Liver (tissue), 9 donors: ENCODE results near the gene CFAP206. TPM values are rescaled to one million over a fixed set of nuclear protein-coding genes. Genes with fewer than 3 reads are reported as not detected.

ENCODE experiments used
- DNase-seq: peaks from one replicate; pipeline ENCODE4 v3.0.0-alpha.2; 2017; ENCODE audit warnings: low spot score
- H3K27ac ChIP-seq, 2 donors: one replicate each; pipeline ENCODE4 v1.7.0; 2013; ENCODE audit warnings: inconsistent platforms in 2 of 2, low read length in 2 of 2, control low read depth in 1 of 2, low read depth in 1 of 2, mild to moderate bottlenecking in 1 of 2
- H3K27me3 ChIP-seq, 4 donors: one replicate each; pipeline versions ENCODE4 v1.6.1 to v1.7.0; 2013; ENCODE audit warnings: low read length in 3 of 4, inconsistent platforms in 1 of 4, mild to moderate bottlenecking in 1 of 4, moderate library complexity in 1 of 4; ENCODE audit not compliant: control insufficient read depth in 4 of 4, insufficient read depth in 4 of 4
- H3K36me3 ChIP-seq, 4 donors: one replicate each; pipeline versions ENCODE4 v1.6.1 to v1.7.0; 2013; ENCODE audit warnings: low read length in 3 of 4, mild to moderate bottlenecking in 3 of 4, low read depth in 1 of 4, moderate library complexity in 1 of 4; ENCODE audit not compliant: control insufficient read depth in 4 of 4, insufficient read depth in 3 of 4
- H3K4me1 ChIP-seq, 4 donors: one replicate each; pipeline versions ENCODE4 v1.6.1 to v1.7.0; 2013; ENCODE audit warnings: low read length in 3 of 4, mild to moderate bottlenecking in 3 of 4, moderate library complexity in 1 of 4; ENCODE audit not compliant: control insufficient read depth in 4 of 4, insufficient read depth in 4 of 4
- H3K4me3 ChIP-seq, 3 donors: one replicate each; pipeline versions ENCODE4 v1.6.1 to v1.7.0; 2013; ENCODE audit warnings: low read length in 3 of 3, control low read depth in 1 of 3, low read depth in 1 of 3, mild to moderate bottlenecking in 1 of 3
- H3K9ac ChIP-seq, 2 donors: one replicate each; pipeline ENCODE4 v1.7.0; 2013; ENCODE audit warnings: low read length in 2 of 2, mild to moderate bottlenecking in 2 of 2, moderate library complexity in 2 of 2, control low read depth in 1 of 2, low read depth in 1 of 2
- H3K9me3 ChIP-seq, 4 donors: one replicate each; pipeline versions ENCODE4 v1.6.1 to v1.7.0; 2013; ENCODE audit warnings: low read length in 3 of 4; ENCODE audit not compliant: control insufficient read depth in 4 of 4
- ATF3 ChIP-seq: IDR thresholded peaks from 2 replicates; pipeline ENCODE4 v1.6.1; 2016; ENCODE audit warnings: antibody characterized with exemption
- CTCF ChIP-seq: fragments of 150-350 bp; IDR thresholded peaks from 2 replicates; pipeline ENCODE4 v1.5.1; 2017; ENCODE audit warnings: improper control_type of control experiment, low read depth, low read length; ENCODE audit not compliant: missing input control
- EGR1 ChIP-seq, 2 donors: IDR thresholded peaks; 2 replicates each; pipeline ENCODE4 v1.6.1; 2016 to 2018; ENCODE audit warnings: antibody characterized with exemption in 2 of 2, low read depth in 2 of 2
- FOXA1 ChIP-seq: IDR thresholded peaks from 2 replicates; pipeline ENCODE4 v1.6.1; 2016; ENCODE audit warnings: antibody characterized with exemption
- FOXA2 ChIP-seq: IDR thresholded peaks from 2 replicates; pipeline ENCODE4 v1.6.1; 2016; ENCODE audit warnings: antibody characterized with exemption
- HNF4A ChIP-seq, 2 donors: conservative IDR thresholded peaks; 2 replicates each; pipeline ENCODE4 v1.6.1; 2016; ENCODE audit warnings: antibody characterized with exemption in 2 of 2, mild to moderate bottlenecking in 2 of 2
- HNF4G ChIP-seq: IDR thresholded peaks from 2 replicates; pipeline ENCODE4 v1.6.1; 2016; ENCODE audit warnings: antibody characterized with exemption
- JUND ChIP-seq, 2 donors: IDR thresholded peaks; 2 replicates each; pipeline ENCODE4 v1.6.1; 2016; ENCODE audit warnings: antibody characterized with exemption in 2 of 2
- MAX ChIP-seq: IDR thresholded peaks from 2 replicates; pipeline ENCODE4 v1.6.1; 2016; ENCODE audit warnings: antibody characterized with exemption
- NR2F2 ChIP-seq: IDR thresholded peaks from 2 replicates; pipeline ENCODE4 v1.6.1; 2016; ENCODE audit warnings: antibody characterized with exemption
- RAD21 ChIP-seq, 2 donors: IDR thresholded peaks; 2 replicates each; pipeline ENCODE4 v1.6.1; 2016; ENCODE audit warnings: antibody characterized with exemption in 2 of 2, mild to moderate bottlenecking in 2 of 2
- REST ChIP-seq: IDR thresholded peaks from 2 replicates; pipeline ENCODE4 v1.6.1; 2016; ENCODE audit warnings: antibody characterized with exemption, mild to moderate bottlenecking
- RXRA ChIP-seq, 2 donors: IDR thresholded peaks; 2 replicates each; pipeline ENCODE4 v1.6.1; 2017 to 2018; ENCODE audit warnings: antibody characterized with exemption in 2 of 2, mild to moderate bottlenecking in 1 of 2
- SP1 ChIP-seq: IDR thresholded peaks from 2 replicates; pipeline ENCODE4 v1.6.1; 2018; ENCODE audit warnings: antibody characterized with exemption, mild to moderate bottlenecking
- TAF1 ChIP-seq: conservative IDR thresholded peaks from 2 replicates; pipeline ENCODE4 v1.6.1; 2016; ENCODE audit warnings: antibody characterized with exemption, mild to moderate bottlenecking
- YY1 ChIP-seq: IDR thresholded peaks from 2 replicates; pipeline ENCODE4 v1.6.1; 2016; ENCODE audit warnings: antibody characterized with exemption, mild to moderate bottlenecking
- WGBS: extraction: QIAGEN DNeasy Blood & Tissue Kit; methylation state at CpG from one replicate; pipeline ENCODE4 v1.1.7; 2013; 5-methylcytosine and 5-hydroxymethylcytosine counted together
- polyA plus RNA-seq, 2 donors: library from polyadenylated mRNA; stranded (reverse) in 1 of 2; unstranded in 1 of 2; fragments of 200-250 nt in 1 of 2; fragments of >200 nt in 1 of 2; fragmentation: Nextera tagmentation in 1 of 2; extraction: Ambion mirVana in 1 of 2; gene quantifications; one replicate each; pipeline versions ENCODE4 v1.2.1 to v1.2.3, GENCODE V29; 2013 to 2015
- total RNA-seq, 2 donors: library from RNA; depleted of rRNA; stranded (reverse); fragments of >200 nt; gene quantifications; one replicate each; pipeline ENCODE4 v1.2.3, GENCODE V29; 2014
- donor health status: healthy.
- donor health status: healthy.
- donor health status: healthy.
- donor health status: healthy.
- donor health status: healthy.

CFAP206 gene
- total and polyA plus RNA-seq, 4 donors, result 0.08 to 0.42 (median 0.11) TPM; not detected in 1

GRCh38 chr6:87366072-87366827 is 41.5 kb upstream of the CFAP206 start:
- no peaks in the 10 kb centered on the region for H3K36me3 ChIP-seq
- TF ChIP-seq JUND (IDR thresholded peaks at IDR 0.05), result no peak
- H3K27ac ChIP-seq, result no peak overlapping the region
- 96% methylated on average over 4 of the region's 4 CpGs for WGBS
- H3K9ac ChIP-seq, result no peak overlapping the region
- H3K4me3 ChIP-seq, result no peak overlapping the region
- H3K4me1 ChIP-seq, result no peaks in the 10 kb centered on the region
- no peaks in the 10 kb centered on the region for H3K27me3 ChIP-seq
- H3K9me3 ChIP-seq, result peaks cover 0 to 2% (median 0%) of the 10 kb centered on the region in 4 donors
- no peak for DNase-seq

- 92% methylated on average over 3 of the region's 3 CpGs for WGBS
Observed at GRCh38 chr6:87366899-87367298, 40.9 kb upstream of the CFAP206 start.

More at GRCh38 chr6:87366899-87367298, 40.9 kb upstream of the CFAP206 start:
- H3K9ac ChIP-seq, result no peak overlapping the region
- no peak for DNase-seq
- H3K27ac ChIP-seq, result no peak overlapping the region
- no peaks in the 10 kb centered on the region for H3K36me3 ChIP-seq
- peaks cover 0 to 2% (median 0%) of the 10 kb centered on the region in 4 donors for H3K9me3 ChIP-seq
- no peak for TF ChIP-seq ATF3
- TF ChIP-seq EGR1 (IDR thresholded peaks at IDR 0.05; ENCODE audit: low read depth in 2 of 2), result no peak
- no peak for TF ChIP-seq FOXA2
- TF ChIP-seq MAX, result no peak
- no peak for TF ChIP-seq HNF4G
- no peak for TF ChIP-seq CTCF
- no peak for TF ChIP-seq HNF4A (conservative IDR thresholded peaks at IDR 0.05)
- TF ChIP-seq TAF1, result no peak
- TF ChIP-seq NR2F2, result no peak
- TF ChIP-seq JUND (IDR thresholded peaks at IDR 0.05), result no peak
- TF ChIP-seq YY1, result no peak
- TF ChIP-seq REST, result no peak
- TF ChIP-seq RXRA (IDR thresholded peaks at IDR 0.05), result no peak
- TF ChIP-seq SP1, result no peak
- TF ChIP-seq RAD21 (IDR thresholded peaks at IDR 0.05), result no peak
- TF ChIP-seq FOXA1, result no peak
- no peaks in the 10 kb centered on the region for H3K4me1 ChIP-seq
- H3K4me3 ChIP-seq, result no peak overlapping the region
- H3K27me3 ChIP-seq, result no peaks in the 10 kb centered on the region
